GM06990 (cell line): ENCODE measurements around the gene VSTM2L.

ENCODE experiments used
- DNase-seq: peaks from one replicate; pipeline ENCODE4 v3.0.0-alpha.2; 2011; ENCODE audit not compliant: insufficient read length; ENCODE audit errors: extremely low read depth
- H3K27me3 ChIP-seq: replicated peaks from 2 replicates; pipeline ENCODE4 v1.6.0; 2011; ENCODE audit warnings: low read length; ENCODE audit not compliant: control insufficient read depth, insufficient read depth
- H3K36me3 ChIP-seq: 2 replicates; pipeline ENCODE4 v1.5.1; 2011; ENCODE audit warnings: low read length; ENCODE audit not compliant: control insufficient read depth, insufficient read depth
- H3K4me3 ChIP-seq: replicated peaks from 2 replicates; pipeline ENCODE4 v1.5.1; 2011; ENCODE audit warnings: low read depth, mild to moderate bottlenecking, control low read depth, low read length
- CTCF ChIP-seq: IDR thresholded peaks from 2 replicates; pipeline ENCODE4 v1.5.1; 2011; ENCODE audit warnings: low read length, control low read depth, mild to moderate bottlenecking, inconsistent platforms; ENCODE audit not compliant: insufficient read depth, poor library complexity, severe bottlenecking

VSTM2L gene

GRCh38 chr20:37925265-37926165 is 22.6 kb downstream of the VSTM2L start:
- no peaks in the 10 kb centered on the region for H3K36me3 ChIP-seq
- no peak overlapping the region for H3K4me3 ChIP-seq
- no peak for DNase-seq
- no peaks in the 10 kb centered on the region for H3K27me3 ChIP-seq
- TF ChIP-seq CTCF, result no peak

DNA sequence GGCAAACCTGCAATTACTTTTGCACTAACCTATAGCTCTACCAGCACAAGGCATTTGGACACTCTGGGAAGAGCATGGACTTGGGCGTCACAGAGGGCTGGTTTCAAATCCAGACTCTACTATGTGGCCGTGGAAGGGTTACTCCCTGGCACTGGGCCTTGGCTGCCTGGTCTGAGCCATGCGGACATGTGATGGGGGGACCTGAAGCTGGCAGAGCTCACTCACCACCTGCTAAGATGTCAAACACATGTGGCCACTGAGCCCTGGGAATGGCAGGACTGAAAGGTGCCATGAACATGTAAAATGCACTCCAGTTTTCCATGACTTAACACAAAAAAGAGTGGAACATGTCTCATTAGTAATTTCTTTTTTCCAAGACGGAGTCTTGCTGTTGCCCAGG is 23.7 kb downstream of the VSTM2L start:
- Histone ChIP-seq H3K4me3 (no peak overlapping the region), H3K36me3 (no peaks in the 10 kb centered on the region), H3K27me3 (peaks cover 2% of the 10 kb centered on the region; the same call in 1 of the 2 replicates)
- DNase-seq, result no peak
- TF ChIP-seq CTCF, result no peak

DNA sequence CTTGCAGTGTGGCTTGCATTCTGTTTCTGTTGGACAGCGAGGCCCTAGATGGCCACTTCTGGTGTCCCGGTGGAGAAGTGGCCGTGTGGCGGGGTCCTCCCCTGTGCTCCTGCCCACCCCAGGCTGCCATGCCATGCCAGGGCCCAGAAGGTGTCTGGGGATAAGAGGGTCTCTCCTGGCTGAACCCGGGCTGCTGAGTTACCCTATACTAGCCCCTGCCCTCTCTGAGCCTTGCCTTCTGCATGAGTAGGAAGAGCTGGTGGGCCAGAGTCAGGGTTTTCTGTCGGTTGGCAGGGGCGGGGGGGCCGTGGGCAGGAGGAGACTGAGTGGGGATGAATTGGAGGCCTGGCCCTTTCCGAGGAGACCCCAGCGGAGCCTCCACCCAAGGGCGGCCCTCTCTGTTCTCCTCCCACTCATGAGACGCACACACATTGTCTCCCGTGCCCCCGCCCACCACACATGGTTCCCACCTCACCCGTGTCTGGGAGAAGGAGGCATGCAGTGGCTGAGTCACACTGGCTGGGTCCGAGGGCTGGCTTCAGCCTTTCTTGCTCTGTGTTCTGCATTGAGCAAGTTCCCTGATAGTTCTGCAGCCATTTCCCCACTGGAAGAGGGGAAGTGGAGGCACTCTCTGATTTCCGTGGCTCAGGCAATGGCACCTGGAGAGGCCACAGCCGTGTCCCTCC is 24.6 kb downstream of the VSTM2L start:
- peaks cover 2% of the 10 kb centered on the region; the same call in 1 of the 2 replicates for H3K27me3 ChIP-seq

DNA sequence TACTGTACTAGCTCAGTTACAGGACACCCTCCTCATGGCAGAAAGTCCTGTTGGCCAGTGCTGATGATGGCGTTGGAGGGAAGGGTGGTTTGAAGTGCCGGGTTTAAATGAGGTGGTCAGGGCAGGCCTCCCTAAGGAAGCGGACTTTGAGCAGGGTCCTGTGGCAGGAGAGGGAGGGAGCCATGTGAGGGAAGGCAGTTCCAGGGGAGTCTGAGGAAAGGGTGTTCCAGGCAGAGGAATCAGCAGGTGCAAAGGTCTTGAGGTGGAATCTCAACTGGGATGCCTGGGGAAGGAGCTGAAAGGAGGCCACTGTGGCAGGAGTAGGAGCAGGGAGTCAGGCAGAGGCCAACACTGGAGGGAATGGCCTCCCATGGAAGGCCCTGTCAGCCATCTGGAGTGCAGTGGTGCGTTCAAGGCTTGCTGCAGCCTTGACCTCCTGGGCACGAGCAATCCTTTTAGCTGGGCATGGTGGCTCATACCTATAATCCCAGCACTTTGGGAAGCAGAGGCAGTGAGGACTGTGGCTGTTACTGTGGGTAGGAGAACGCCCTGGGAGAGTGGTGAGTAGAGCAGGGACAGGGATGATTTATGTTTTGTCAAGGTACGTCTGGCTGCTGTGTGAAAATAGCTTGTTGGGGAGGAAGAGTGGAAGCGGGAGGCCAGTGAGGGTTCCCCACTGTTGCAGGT is 26.2 kb downstream of the VSTM2L start:
- DNase-seq, result no peak
- no peaks in the 10 kb centered on the region for H3K36me3 ChIP-seq
- no peak for TF ChIP-seq CTCF
- H3K27me3 ChIP-seq, result peaks cover 2% of the 10 kb centered on the region; the same call in 1 of the 2 replicates
- no peak overlapping the region for H3K4me3 ChIP-seq

More for the DNA sequence above, 24.6 kb downstream of the VSTM2L start:
- no peak for DNase-seq
- no peak for TF ChIP-seq CTCF
- H3K4me3 ChIP-seq, result no peak overlapping the region
- H3K36me3 ChIP-seq, result no peaks in the 10 kb centered on the region

GRCh38 chr20:37929683-37930014 is 26.7 kb downstream of the VSTM2L start:
- no peak for TF ChIP-seq CTCF
- no peak overlapping the region for H3K4me3 ChIP-seq
- no peaks in the 10 kb centered on the region for H3K36me3 ChIP-seq
- DNase-seq, result no peak
- H3K27me3 ChIP-seq, result peaks cover 2% of the 10 kb centered on the region; the same call in 1 of the 2 replicates
